ENCODE data around the gene OR10A3. TPM values are rescaled to one million over a fixed set of nuclear protein-coding genes. Genes with fewer than 3 reads are reported as not detected.

The OR10A3 gene
- total RNA-seq, 6 experiments from 2014 or later: not detected

- H3K36me3 ChIP-seq: no peaks in the 10 kb centered on the region
- no peak for TF ChIP-seq CTCF (IDR thresholded peaks at IDR 0.05)
- no peak for TF ChIP-seq POLR2A (IDR thresholded peaks at IDR 0.05)
- intact Hi-C loops (cut with DNase I): loop anchor here in 1 of 2 donors (5.0 kb wide), 1 partner anchor 81 kb away; no protein-coding TSS in a partner anchor
- no peaks in the 10 kb centered on the region for H3K27me3 ChIP-seq
- H3K4me3 ChIP-seq: no peak overlapping the region
- DNase-seq (no peak), ATAC-seq (no peak)
- H3K27ac ChIP-seq: no peak overlapping the region
- H3K9me3 ChIP-seq: no peaks in the 10 kb centered on the region
- peaks cover 0 to 11% (median 3%) of the 10 kb centered on the region in 4 donors for H3K4me1 ChIP-seq
- 65% methylated on average over 3 of the region's 3 CpGs for WGBS (ENCODE audit: insufficient coverage, low coverage, low lambda C conversion rate, missing lambda C conversion rate)
Measured at GRCh38 chr11:7901319-7901854, 40.1 kb downstream of the OR10A3 start.

- peak in 1 of 3 donors; percentile 48 for DNase-seq
- Histone ChIP-seq H3K27me3 (no peaks in the 10 kb centered on the region), H3K27ac (no peak overlapping the region), H3K36me3 (no peaks in the 10 kb centered on the region), H3K4me3 (no peak overlapping the region), H3K9me3 (no peaks in the 10 kb centered on the region), H3K4me1 (peaks cover 0 to 18% (median 7%) of the 10 kb centered on the region in 4 donors)
- TF ChIP-seq POLR2A (IDR thresholded peaks at IDR 0.05): no peak
- no peak for TF ChIP-seq CTCF (IDR thresholded peaks at IDR 0.05)
- WGBS (ENCODE audit: insufficient coverage, low coverage, low lambda C conversion rate, missing lambda C conversion rate): 69% methylated on average over 4 of the region's 4 CpGs
- intact Hi-C loops (cut with DNase I): loop anchor here in 1 of 2 donors (5.0 kb wide), 1 partner anchor 82 kb away; no protein-coding TSS in a partner anchor
- peak; percentile 67 to 76 (median 72) for ATAC-seq
Measured at GRCh38 chr11:7900686-7901085, 40.8 kb downstream of the OR10A3 start.

- DNase-seq (no peak), ATAC-seq (no peak)
- WGBS (ENCODE audit: insufficient coverage, low coverage, low lambda C conversion rate, missing lambda C conversion rate): 57% methylated on average over 4 of the region's 4 CpGs
- intact Hi-C loops (cut with DNase I): no loop called here
- H3K27ac ChIP-seq: no peak overlapping the region
- H3K9me3 ChIP-seq: no peaks in the 10 kb centered on the region
- no peaks in the 10 kb centered on the region for H3K36me3 ChIP-seq
- H3K27me3 ChIP-seq: no peaks in the 10 kb centered on the region
- H3K4me3 ChIP-seq: no peak overlapping the region
- peaks cover 0 to 31% (median 13%) of the 10 kb centered on the region in 4 donors for H3K4me1 ChIP-seq
- TF ChIP-seq POLR2A (IDR thresholded peaks at IDR 0.05): no peak
Measured at GRCh38 chr11:7899418-7899817, 42.1 kb downstream of the OR10A3 start.

- no peak for DNase-seq
- Histone ChIP-seq H3K9me3 (no peaks in the 10 kb centered on the region), H3K36me3 (no peaks in the 10 kb centered on the region), H3K27ac (no peak overlapping the region), H3K27me3 (no peaks in the 10 kb centered on the region), H3K4me1 (peaks cover 0 to 36% (median 15%) of the 10 kb centered on the region in 4 donors), H3K4me3 (no peak overlapping the region)
- 78% methylated on average over 5 of the region's 5 CpGs for WGBS (ENCODE audit: insufficient coverage, low coverage, low lambda C conversion rate, missing lambda C conversion rate)
- ATAC-seq: no peak
- TF ChIP-seq CTCF (IDR thresholded peaks at IDR 0.05) (no peak), POLR2A (IDR thresholded peaks at IDR 0.05) (no peak)
- intact Hi-C loops (cut with DNase I): no loop called here
Measured at GRCh38 chr11:7898666-7899283, 42.7 kb downstream of the OR10A3 start.

Measured in right lobe of liver (tissue), 6 donors.